GM23338 (cell line): ENCODE data around the gene ARFGAP2.

Experiments
- CREB1 ChIP-seq: fragments of 250-450 bp; sonication (Bioruptor Pico); IDR thresholded peaks from 2 replicates; pipeline ENCODE4 v1.5.0; 2020; ENCODE audit warnings: low read depth, mild to moderate bottlenecking, moderate library complexity
- CTCF ChIP-seq, 2 experiments: fragments of 200-600 bp in 1 of 2; sonication (generic) in 1 of 2; conservative IDR thresholded peaks; 2 replicates each; pipeline versions ENCODE4 v1.5.1 to v1.6.1; 2016 to 2017; ENCODE audit warnings: antibody characterized with exemption in 2 of 2, low read depth in 2 of 2, mild to moderate bottlenecking in 2 of 2, moderate library complexity in 1 of 2
- EZH2 ChIP-seq: fragments of 200-600 bp; sonication (generic); IDR thresholded peaks from one replicate; pipeline ENCODE4 v1.8.0; 2017; ENCODE audit warnings: antibody characterized with exemption, mild to moderate bottlenecking, low read depth; ENCODE audit not compliant: unreplicated experiment
- EZH2phosphoT487 ChIP-seq: fragments of 200-600 bp; sonication (generic); IDR thresholded peaks from one replicate; pipeline ENCODE4 v1.8.1; 2018; ENCODE audit warnings: antibody characterized with exemption; ENCODE audit not compliant: unreplicated experiment
- JUNB ChIP-seq: IDR thresholded peaks from one replicate; pipeline ENCODE4 v1.6.1; 2016; ENCODE audit warnings: antibody characterized with exemption; ENCODE audit not compliant: unreplicated experiment
- POLR2AphosphoS5 ChIP-seq: IDR thresholded peaks from 2 replicates; pipeline ENCODE4 v1.6.1; 2016; ENCODE audit warnings: antibody characterized with exemption, low read depth
- STAT1 ChIP-seq: IDR thresholded peaks from one replicate; pipeline ENCODE4 v1.6.1; 2016; ENCODE audit warnings: antibody characterized with exemption; ENCODE audit not compliant: unreplicated experiment
- ZNF114 ChIP-seq: fragments of 250-450 bp; sonication (Bioruptor Pico); IDR thresholded peaks from 2 replicates; pipeline ENCODE4 v1.5.0; 2020; ENCODE audit warnings: mild to moderate bottlenecking, moderate library complexity
- ZNF331 ChIP-seq: fragments of 250-450 bp; sonication (Bioruptor Pico); IDR thresholded peaks from 2 replicates; pipeline ENCODE4 v1.5.0; 2020; ENCODE audit warnings: low read depth, mild to moderate bottlenecking, moderate library complexity
- TF ChIP-seq, protein P1 (sequence below): IDR thresholded peaks from one replicate; pipeline ENCODE4 v1.6.1; 2018; ENCODE audit warnings: antibody characterized with exemption; ENCODE audit not compliant: unreplicated experiment
- TF ChIP-seq, protein P2 (sequence below): IDR thresholded peaks from 2 replicates; pipeline ENCODE4 v1.6.1; 2016; ENCODE audit warnings: antibody characterized with exemption
- TF ChIP-seq, protein P3 (sequence below): fragments of 250-450 bp; sonication (Bioruptor Pico); IDR thresholded peaks from 2 replicates; pipeline ENCODE4 v1.5.0; 2020; ENCODE audit warnings: mild to moderate bottlenecking, moderate library complexity

DNA sequence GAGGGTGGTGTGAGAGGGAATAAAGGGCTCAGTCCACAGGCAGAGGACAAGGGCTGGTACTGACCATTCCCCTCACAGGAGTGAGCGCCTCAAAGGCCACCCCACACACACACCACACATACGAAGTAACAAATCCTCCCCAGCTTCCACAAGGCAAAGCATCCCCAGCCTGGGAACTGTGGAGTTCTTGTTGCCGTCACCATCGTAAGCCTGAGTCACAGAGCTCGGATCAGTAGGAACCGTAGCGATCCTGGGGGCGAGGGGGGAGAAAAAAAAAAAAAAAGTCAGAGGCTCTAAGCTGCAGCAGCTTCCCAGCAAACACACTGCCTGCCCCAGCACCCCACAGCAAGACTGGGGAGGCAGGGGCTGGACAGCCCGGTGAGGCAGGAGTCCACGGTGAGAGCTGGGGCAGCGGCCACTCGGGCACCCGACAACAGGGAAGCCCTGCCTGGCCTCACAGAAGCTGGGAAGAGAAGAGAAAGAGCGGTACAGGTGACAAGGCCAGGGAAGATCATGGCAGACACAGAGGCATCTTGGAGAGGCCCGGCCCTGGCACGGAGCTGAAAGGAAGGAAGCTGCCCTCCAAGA lies 11.3 kb downstream of the ARFGAP2 start:
- TF ChIP-seq CTCF (conservative IDR thresholded peaks at IDR 0.05; ENCODE audit: low read depth in 2 of 2), result no peak
- no peak for TF ChIP-seq JUNB
- TF ChIP-seq POLR2AphosphoS5, result no peak
- no peak for TF ChIP-seq EZH2
- TF ChIP-seq, protein P1, sequence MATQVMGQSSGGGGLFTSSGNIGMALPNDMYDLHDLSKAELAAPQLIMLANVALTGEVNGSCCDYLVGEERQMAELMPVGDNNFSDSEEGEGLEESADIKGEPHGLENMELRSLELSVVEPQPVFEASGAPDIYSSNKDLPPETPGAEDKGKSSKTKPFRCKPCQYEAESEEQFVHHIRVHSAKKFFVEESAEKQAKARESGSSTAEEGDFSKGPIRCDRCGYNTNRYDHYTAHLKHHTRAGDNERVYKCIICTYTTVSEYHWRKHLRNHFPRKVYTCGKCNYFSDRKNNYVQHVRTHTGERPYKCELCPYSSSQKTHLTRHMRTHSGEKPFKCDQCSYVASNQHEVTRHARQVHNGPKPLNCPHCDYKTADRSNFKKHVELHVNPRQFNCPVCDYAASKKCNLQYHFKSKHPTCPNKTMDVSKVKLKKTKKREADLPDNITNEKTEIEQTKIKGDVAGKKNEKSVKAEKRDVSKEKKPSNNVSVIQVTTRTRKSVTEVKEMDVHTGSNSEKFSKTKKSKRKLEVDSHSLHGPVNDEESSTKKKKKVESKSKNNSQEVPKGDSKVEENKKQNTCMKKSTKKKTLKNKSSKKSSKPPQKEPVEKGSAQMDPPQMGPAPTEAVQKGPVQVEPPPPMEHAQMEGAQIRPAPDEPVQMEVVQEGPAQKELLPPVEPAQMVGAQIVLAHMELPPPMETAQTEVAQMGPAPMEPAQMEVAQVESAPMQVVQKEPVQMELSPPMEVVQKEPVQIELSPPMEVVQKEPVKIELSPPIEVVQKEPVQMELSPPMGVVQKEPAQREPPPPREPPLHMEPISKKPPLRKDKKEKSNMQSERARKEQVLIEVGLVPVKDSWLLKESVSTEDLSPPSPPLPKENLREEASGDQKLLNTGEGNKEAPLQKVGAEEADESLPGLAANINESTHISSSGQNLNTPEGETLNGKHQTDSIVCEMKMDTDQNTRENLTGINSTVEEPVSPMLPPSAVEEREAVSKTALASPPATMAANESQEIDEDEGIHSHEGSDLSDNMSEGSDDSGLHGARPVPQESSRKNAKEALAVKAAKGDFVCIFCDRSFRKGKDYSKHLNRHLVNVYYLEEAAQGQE, result no peak
- no peak for TF ChIP-seq EZH2phosphoT487
- no peak for TF ChIP-seq ZNF114 (CRISPR knock-in tag)
- TF ChIP-seq STAT1, result no peak
- TF ChIP-seq ZNF331 (CRISPR knock-in tag), result no peak
- TF ChIP-seq, protein P2, sequence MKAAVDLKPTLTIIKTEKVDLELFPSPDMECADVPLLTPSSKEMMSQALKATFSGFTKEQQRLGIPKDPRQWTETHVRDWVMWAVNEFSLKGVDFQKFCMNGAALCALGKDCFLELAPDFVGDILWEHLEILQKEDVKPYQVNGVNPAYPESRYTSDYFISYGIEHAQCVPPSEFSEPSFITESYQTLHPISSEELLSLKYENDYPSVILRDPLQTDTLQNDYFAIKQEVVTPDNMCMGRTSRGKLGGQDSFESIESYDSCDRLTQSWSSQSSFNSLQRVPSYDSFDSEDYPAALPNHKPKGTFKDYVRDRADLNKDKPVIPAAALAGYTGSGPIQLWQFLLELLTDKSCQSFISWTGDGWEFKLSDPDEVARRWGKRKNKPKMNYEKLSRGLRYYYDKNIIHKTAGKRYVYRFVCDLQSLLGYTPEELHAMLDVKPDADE, result no peak
- no peak for TF ChIP-seq CREB1 (CRISPR knock-in tag)
- TF ChIP-seq, protein P3, sequence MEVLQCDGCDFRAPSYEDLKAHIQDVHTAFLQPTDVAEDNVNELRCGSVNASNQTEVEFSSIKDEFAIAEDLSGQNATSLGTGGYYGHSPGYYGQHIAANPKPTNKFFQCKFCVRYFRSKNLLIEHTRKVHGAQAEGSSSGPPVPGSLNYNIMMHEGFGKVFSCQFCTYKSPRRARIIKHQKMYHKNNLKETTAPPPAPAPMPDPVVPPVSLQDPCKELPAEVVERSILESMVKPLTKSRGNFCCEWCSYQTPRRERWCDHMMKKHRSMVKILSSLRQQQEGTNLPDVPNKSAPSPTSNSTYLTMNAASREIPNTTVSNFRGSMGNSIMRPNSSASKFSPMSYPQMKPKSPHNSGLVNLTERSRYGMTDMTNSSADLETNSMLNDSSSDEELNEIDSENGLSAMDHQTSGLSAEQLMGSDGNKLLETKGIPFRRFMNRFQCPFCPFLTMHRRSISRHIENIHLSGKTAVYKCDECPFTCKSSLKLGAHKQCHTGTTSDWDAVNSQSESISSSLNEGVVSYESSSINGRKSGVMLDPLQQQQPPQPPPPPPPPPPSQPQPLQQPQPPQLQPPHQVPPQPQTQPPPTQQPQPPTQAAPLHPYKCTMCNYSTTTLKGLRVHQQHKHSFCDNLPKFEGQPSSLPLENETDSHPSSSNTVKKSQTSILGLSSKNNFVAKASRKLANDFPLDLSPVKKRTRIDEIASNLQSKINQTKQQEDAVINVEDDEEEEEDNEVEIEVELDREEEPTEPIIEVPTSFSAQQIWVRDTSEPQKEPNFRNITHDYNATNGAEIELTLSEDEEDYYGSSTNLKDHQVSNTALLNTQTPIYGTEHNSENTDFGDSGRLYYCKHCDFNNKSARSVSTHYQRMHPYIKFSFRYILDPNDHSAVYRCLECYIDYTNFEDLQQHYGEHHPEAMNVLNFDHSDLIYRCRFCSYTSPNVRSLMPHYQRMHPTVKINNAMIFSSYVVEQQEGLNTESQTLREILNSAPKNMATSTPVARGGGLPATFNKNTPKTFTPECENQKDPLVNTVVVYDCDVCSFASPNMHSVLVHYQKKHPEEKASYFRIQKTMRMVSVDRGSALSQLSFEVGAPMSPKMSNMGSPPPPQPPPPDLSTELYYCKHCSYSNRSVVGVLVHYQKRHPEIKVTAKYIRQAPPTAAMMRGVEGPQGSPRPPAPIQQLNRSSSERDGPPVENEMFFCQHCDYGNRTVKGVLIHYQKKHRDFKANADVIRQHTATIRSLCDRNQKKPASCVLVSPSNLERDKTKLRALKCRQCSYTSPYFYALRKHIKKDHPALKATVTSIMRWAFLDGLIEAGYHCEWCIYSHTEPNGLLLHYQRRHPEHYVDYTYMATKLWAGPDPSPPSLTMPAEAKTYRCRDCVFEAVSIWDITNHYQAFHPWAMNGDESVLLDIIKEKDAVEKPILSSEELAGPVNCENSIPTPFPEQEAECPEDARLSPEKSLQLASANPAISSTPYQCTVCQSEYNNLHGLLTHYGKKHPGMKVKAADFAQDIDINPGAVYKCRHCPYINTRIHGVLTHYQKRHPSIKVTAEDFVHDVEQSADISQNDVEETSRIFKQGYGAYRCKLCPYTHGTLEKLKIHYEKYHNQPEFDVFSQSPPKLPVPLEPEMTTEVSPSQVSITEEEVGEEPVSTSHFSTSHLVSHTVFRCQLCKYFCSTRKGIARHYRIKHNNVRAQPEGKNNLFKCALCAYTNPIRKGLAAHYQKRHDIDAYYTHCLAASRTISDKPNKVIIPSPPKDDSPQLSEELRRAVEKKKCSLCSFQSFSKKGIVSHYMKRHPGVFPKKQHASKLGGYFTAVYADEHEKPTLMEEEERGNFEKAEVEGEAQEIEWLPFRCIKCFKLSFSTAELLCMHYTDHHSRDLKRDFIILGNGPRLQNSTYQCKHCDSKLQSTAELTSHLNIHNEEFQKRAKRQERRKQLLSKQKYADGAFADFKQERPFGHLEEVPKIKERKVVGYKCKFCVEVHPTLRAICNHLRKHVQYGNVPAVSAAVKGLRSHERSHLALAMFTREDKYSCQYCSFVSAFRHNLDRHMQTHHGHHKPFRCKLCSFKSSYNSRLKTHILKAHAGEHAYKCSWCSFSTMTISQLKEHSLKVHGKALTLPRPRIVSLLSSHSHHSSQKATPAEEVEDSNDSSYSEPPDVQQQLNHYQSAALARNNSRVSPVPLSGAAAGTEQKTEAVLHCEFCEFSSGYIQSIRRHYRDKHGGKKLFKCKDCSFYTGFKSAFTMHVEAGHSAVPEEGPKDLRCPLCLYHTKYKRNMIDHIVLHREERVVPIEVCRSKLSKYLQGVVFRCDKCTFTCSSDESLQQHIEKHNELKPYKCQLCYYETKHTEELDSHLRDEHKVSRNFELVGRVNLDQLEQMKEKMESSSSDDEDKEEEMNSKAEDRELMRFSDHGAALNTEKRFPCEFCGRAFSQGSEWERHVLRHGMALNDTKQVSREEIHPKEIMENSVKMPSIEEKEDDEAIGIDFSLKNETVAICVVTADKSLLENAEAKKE (CRISPR knock-in tag), result no peak
